ENCODE measurements around the gene RHCG.

DNA sequence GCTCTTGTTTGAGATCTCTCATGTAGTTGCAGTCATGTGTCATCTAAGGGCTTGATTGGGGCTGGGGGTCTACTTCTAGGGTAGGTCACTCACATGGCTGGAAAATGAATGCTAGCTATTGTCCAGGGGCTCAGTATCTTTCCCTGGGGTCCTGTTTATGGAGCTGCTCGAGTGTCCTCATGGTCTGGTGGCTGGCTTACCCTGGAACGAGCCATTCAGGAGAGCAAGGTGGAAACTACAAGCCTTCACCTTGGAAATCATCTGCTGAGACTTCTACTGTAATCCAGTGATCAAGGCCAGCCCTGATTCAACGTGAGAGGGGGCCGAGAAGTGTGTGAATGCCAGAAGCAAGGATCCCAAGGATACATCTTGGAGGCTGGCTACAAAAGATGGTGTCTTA lies 16.2 kb upstream of the RHCG start:
- TF ChIP-seq, protein P1, sequence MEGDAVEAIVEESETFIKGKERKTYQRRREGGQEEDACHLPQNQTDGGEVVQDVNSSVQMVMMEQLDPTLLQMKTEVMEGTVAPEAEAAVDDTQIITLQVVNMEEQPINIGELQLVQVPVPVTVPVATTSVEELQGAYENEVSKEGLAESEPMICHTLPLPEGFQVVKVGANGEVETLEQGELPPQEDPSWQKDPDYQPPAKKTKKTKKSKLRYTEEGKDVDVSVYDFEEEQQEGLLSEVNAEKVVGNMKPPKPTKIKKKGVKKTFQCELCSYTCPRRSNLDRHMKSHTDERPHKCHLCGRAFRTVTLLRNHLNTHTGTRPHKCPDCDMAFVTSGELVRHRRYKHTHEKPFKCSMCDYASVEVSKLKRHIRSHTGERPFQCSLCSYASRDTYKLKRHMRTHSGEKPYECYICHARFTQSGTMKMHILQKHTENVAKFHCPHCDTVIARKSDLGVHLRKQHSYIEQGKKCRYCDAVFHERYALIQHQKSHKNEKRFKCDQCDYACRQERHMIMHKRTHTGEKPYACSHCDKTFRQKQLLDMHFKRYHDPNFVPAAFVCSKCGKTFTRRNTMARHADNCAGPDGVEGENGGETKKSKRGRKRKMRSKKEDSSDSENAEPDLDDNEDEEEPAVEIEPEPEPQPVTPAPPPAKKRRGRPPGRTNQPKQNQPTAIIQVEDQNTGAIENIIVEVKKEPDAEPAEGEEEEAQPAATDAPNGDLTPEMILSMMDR (IDR thresholded peaks at IDR 0.05) = no peak
- no peak for TF ChIP-seq POLR2A (IDR thresholded peaks at IDR 0.05)

Data from esophagus squamous epithelium (tissue), 4 donors.